Measurements from ENCODE around the gene COMT.

The COMT gene

DNA sequence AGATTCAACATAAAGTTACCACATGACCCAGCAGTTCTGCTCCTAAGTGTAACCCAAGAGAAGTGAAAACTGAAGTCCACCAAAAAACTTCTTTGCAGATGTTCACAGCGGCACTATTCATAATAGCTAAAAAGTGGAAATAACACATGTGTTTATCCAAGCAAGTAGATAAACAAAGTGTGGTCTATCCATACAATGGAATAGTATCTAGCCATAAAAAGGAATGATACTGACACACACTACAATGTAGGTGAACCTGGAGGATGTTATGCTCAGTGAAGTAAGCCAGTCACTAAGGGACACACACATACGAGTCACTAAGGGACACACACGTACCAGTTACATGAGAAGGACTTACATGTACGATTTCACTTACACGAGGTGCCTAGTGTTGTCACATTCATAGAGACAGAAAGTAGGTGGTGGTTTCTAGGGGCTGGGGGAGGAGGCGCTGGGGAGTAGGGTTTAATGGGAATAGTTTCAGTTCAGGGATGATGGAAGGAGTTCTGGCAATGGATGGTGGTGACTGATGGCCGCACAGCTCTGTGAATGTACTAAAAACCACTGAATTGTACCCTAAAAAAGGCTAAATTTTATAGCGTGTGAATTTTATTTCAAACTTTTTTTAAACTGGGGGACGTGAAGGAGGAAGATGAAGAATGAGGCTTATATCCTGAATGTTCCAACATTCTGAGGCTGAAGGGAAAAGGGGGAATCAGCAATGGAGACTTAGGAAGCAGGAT lies 27.2 kb upstream of the COMT start:
- no peak for DNase-seq (ENCODE audit: low read depth)
- H3K4me3 ChIP-seq (ENCODE audit: low read depth, low read length) = no peak overlapping the region
- TF ChIP-seq, protein P1, sequence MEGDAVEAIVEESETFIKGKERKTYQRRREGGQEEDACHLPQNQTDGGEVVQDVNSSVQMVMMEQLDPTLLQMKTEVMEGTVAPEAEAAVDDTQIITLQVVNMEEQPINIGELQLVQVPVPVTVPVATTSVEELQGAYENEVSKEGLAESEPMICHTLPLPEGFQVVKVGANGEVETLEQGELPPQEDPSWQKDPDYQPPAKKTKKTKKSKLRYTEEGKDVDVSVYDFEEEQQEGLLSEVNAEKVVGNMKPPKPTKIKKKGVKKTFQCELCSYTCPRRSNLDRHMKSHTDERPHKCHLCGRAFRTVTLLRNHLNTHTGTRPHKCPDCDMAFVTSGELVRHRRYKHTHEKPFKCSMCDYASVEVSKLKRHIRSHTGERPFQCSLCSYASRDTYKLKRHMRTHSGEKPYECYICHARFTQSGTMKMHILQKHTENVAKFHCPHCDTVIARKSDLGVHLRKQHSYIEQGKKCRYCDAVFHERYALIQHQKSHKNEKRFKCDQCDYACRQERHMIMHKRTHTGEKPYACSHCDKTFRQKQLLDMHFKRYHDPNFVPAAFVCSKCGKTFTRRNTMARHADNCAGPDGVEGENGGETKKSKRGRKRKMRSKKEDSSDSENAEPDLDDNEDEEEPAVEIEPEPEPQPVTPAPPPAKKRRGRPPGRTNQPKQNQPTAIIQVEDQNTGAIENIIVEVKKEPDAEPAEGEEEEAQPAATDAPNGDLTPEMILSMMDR (IDR thresholded peaks at IDR 0.05; ENCODE audit: control insufficient read depth, extremely low read depth, insufficient read depth) = no peak

DNA sequence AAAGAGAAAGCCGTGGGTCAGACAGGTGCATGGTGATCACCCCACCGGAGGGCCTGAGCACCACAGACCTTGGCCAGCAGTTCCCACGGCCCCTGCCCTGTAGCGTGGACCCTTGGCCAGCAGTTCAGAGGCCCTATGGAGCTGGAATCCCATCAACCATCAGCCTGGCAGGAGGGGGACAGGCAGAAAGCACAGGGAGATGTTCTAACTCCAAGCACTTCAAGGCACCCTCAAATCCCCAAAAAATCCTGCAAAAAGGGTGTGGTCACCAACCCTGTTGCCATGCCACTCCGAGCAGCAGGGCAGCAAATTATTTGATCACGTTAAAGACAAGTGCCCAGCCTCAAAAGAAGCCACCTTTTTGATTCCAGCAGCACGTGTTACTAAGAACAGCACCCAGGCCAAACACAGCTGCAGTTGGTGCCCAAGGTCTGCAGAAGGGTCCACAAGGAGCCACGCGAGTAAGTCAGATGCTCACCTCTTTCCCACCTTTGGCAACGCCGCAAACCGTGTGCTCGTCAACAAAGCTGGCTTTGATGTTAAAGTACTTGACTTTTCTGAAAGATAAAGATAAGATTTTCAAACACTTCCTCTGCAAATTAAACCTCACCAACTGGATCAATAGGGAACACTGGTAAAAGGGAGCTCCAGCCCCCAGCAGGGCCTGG lies 26.2 kb upstream of the COMT start:
- TF ChIP-seq, protein P1 (IDR thresholded peaks at IDR 0.05; ENCODE audit: control insufficient read depth, extremely low read depth, insufficient read depth) = no peak
- no peak for DNase-seq (ENCODE audit: low read depth)

GRCh38 chr22:19916006-19916405 lies 25.6 kb upstream of the COMT start:
- TF ChIP-seq, protein P1 (IDR thresholded peaks at IDR 0.05; ENCODE audit: control insufficient read depth, extremely low read depth, insufficient read depth) = no peak
- DNase-seq (ENCODE audit: low read depth) = no peak
- no peak overlapping the region for H3K4me3 ChIP-seq (ENCODE audit: low read depth, low read length)

More for the DNA sequence above, 26.2 kb upstream of the COMT start:
- no peak overlapping the region for H3K4me3 ChIP-seq (ENCODE audit: low read depth, low read length)

DNA sequence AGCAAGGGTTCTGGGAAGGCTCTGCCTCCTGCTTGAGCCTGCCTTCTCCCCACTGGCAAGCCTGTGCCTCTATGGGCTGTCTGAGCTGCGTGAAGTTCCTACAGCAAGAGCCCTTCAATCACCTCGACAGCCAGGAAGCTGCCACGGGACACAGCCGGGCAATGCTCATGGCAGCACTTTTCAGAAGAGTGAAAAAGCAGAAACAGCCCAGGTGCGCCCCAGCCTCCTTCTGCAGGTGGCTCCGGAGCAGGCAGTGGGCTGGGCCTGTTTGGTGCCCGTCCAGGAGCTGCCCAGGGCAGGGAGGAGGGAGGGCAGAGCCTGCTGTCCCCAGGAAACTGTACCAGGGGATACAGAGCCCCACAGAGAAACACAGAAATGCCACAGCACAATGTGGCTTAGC lies 24.6 kb upstream of the COMT start:
- DNase-seq (ENCODE audit: low read depth) = no peak
- no peak overlapping the region for H3K4me3 ChIP-seq (ENCODE audit: low read depth, low read length)
- TF ChIP-seq, protein P1 (IDR thresholded peaks at IDR 0.05; ENCODE audit: control insufficient read depth, extremely low read depth, insufficient read depth) = no peak

- H3K4me3 ChIP-seq (ENCODE audit: low read depth, low read length) = no peak overlapping the region
- TF ChIP-seq, protein P1 (IDR thresholded peaks at IDR 0.05; ENCODE audit: control insufficient read depth, extremely low read depth, insufficient read depth) = no peak
- no peak for DNase-seq (ENCODE audit: low read depth)
Measured at GRCh38 chr22:19917389-19918138, 24.0 kb upstream of the COMT start.

- DNase-seq (ENCODE audit: low read depth) = no peak
- TF ChIP-seq, protein P1 (IDR thresholded peaks at IDR 0.05; ENCODE audit: control insufficient read depth, extremely low read depth, insufficient read depth) = no peak
- H3K4me3 ChIP-seq (ENCODE audit: low read depth, low read length) = no peak overlapping the region
Measured at GRCh38 chr22:19918332-19919106, 23.1 kb upstream of the COMT start.
